ENCODE data around the gene LPIN1.

The LPIN1 gene

DNA sequence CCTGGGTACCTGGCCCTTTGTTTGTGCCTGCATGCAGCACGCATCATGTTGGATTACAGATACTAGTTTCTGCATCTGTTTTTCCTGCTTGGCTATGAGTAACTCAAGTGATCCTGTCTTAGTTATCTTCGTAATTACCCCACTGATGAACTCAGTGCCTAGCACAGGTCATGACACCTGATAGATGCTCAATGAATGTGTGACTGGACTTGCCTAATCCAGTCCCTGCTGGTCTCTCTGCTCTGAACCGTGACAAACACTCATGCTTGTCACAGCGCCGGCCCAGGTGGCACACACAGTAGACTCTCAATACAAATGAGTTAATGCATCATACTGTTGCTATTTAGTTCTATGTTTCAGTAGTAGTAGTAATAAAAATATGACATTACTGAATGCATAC is 45.2 kb upstream of the LPIN1 start:
- TF ChIP-seq, protein P1, sequence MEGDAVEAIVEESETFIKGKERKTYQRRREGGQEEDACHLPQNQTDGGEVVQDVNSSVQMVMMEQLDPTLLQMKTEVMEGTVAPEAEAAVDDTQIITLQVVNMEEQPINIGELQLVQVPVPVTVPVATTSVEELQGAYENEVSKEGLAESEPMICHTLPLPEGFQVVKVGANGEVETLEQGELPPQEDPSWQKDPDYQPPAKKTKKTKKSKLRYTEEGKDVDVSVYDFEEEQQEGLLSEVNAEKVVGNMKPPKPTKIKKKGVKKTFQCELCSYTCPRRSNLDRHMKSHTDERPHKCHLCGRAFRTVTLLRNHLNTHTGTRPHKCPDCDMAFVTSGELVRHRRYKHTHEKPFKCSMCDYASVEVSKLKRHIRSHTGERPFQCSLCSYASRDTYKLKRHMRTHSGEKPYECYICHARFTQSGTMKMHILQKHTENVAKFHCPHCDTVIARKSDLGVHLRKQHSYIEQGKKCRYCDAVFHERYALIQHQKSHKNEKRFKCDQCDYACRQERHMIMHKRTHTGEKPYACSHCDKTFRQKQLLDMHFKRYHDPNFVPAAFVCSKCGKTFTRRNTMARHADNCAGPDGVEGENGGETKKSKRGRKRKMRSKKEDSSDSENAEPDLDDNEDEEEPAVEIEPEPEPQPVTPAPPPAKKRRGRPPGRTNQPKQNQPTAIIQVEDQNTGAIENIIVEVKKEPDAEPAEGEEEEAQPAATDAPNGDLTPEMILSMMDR (IDR thresholded peaks at IDR 0.05; ENCODE audit: low read depth, low read length) = no peak
- H3K4me3 ChIP-seq (replicated peaks in 1 of 2; ENCODE audit: low read depth in 2 of 2, low read length in 2 of 2) = no peak overlapping the region
- DNase-seq (ENCODE audit: low read depth in 2 of 2) = no peak

DNA sequence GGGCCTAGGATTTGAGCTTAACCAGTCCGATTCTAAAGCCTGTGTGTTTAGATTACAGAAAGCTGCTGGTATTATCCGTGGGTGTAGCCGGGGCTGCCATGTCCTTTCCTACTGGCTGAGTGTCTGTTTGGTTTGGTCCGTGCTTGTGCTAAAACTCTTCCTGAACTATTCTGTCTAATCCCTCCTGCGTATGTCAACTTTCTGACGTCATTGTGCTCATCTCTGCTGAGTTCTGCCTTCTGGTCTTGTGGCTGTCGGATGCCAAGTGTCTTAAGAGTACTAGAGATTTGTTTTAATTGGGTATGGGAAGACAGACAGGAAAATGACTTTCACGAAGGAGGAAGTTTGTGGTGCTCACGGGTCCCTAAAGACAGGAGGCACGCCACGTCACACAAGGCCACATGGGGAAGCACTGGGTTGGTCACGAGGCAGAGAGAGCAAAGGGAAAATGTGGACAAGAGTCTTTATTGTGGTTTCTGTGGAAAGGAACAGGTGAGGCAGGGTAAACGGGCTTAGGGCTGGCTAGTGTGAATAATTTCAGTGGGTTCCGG is 44.6 kb upstream of the LPIN1 start:
- TF ChIP-seq, protein P1 (IDR thresholded peaks at IDR 0.05; ENCODE audit: low read depth, low read length) = no peak
- no peak for DNase-seq (ENCODE audit: low read depth in 2 of 2)
- no peak overlapping the region for H3K4me3 ChIP-seq (replicated peaks in 1 of 2; ENCODE audit: low read depth in 2 of 2, low read length in 2 of 2)

DNA sequence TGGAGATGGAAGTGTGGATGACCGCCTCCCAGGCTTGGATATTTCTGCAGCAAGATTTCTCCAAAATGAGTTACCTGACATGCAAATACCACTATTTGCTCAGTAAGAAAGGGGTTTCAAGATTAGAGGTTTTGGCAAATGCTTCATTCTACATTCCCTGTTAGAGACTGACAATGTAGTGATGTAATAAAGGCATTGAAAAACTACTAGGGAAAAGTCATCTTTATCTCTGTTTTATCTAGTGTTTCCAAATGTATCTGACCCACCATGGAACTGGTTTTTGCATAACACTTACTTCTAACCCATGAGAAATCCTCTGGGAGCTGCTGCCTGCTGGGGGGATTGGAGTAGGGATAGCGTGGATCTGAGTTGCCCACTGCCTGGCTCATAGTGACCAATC is 43.5 kb upstream of the LPIN1 start:
- TF ChIP-seq, protein P1 (IDR thresholded peaks at IDR 0.05; ENCODE audit: low read depth, low read length) = no peak
- no peak overlapping the region for H3K4me3 ChIP-seq (replicated peaks in 1 of 2; ENCODE audit: low read depth in 2 of 2, low read length in 2 of 2)
- DNase-seq (ENCODE audit: low read depth in 2 of 2) = no peak

DNA sequence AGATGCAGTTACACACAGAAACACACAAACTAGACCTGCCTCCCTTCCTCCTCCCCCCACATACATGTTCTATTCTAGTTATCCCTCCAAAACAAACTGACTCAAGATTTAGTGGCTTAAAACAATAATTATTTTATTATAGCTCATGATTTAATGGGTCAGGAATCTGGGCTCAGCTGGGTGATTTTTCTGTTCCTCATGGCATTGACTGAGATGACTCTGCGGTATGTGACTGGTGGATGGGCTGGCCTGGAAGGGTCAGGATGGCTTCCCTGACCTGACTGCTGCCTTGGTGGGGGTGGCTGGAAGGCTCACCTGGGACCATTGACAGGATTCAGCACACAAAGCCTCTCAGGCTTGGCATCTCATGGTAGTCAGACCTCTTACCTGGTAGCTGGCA is 42.7 kb upstream of the LPIN1 start:
- peak in 1 of 2 donors; percentile 76 for DNase-seq (ENCODE audit: low read depth in 2 of 2)
- TF ChIP-seq, protein P1 (IDR thresholded peaks at IDR 0.05; ENCODE audit: low read depth, low read length) = no peak
- no peak overlapping the region for H3K4me3 ChIP-seq (replicated peaks in 1 of 2; ENCODE audit: low read depth in 2 of 2, low read length in 2 of 2)

DNA sequence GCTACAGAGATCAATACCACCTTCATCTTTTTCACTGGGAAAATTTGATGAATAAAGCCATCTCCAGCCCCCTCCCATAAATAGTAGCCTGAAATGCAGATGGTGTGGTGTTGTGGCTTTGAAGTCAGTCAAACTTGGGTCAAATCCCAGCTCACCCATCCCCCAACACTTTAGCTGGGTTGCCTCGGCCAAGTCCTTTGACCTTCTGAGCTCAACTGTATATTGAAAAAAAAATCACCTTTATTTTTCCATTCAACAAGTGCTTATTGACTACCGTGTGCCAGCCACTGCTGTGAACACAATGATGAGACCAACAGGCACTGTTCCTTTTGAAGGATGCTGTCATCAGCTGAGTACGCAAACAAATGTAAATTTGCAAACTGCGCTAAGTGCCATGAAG is 41.4 kb upstream of the LPIN1 start:
- DNase-seq (ENCODE audit: low read depth in 2 of 2) = no peak
- no peak overlapping the region for H3K4me3 ChIP-seq (replicated peaks in 1 of 2; ENCODE audit: low read depth in 2 of 2, low read length in 2 of 2)
- TF ChIP-seq, protein P1 (IDR thresholded peaks at IDR 0.05; ENCODE audit: low read depth, low read length) = no peak

DNA sequence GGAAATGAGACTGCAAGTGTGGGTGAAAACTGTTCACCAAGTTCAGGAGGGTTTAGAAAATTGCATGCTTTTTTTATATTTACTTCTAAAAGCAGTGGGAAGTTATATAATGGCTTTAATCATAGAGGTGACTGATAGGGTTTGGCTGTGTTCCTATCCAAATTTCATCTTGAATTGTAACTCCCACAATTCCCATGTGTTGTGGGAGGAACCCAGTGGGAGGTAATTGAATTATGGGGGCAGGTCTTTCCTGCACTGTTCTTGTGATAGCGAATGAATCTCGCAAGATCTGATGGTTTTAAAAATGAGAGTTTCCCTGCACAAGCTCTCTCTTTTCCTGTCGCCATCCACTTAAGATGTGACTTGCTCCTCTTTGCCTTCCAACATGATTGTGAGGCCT is 40.7 kb upstream of the LPIN1 start:
- no peak for DNase-seq (ENCODE audit: low read depth in 2 of 2)
- H3K4me3 ChIP-seq (replicated peaks in 1 of 2; ENCODE audit: low read depth in 2 of 2, low read length in 2 of 2) = no peak overlapping the region
- TF ChIP-seq, protein P1 (IDR thresholded peaks at IDR 0.05; ENCODE audit: low read depth, low read length) = no peak

DNA sequence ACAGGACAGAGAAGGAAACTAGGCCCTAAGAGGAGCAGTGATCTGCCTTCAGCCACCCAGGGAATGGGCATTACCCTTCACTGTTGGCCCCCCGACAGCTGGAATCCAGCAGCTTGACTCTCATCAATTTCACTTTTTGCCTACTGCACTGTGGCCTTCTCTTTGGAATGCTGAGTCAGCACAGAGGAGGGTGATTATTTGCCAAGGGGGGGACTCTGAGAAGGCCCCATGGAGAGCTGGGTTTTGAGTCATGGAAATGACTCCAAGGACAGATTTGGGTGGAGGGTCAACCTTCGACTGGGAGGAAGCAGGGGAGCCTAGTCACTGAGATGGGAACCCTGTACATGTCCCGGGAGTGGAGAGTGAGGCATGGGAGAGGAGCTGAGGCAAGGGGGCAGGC is 38.3 kb upstream of the LPIN1 start:
- peak in 1 of 2 donors; percentile 59 for DNase-seq (ENCODE audit: low read depth in 2 of 2)
- TF ChIP-seq, protein P1 (IDR thresholded peaks at IDR 0.05; ENCODE audit: low read depth, low read length) = no peak
- H3K4me3 ChIP-seq (replicated peaks in 1 of 2; ENCODE audit: low read depth in 2 of 2, low read length in 2 of 2) = no peak overlapping the region
